Mesodermal cell (in vitro differentiated cells): Measurements from ENCODE around the gene HOTAIR.

Experiments used
- H3K27ac ChIP-seq: 2 replicates; pipeline ENCODE4 v1.7.0; 2013; ENCODE audit warnings: mild to moderate bottlenecking, low read depth, low read length, moderate library complexity; ENCODE audit not compliant: severe bottlenecking
- H3K36me3 ChIP-seq: 2 replicates; pipeline ENCODE4 v1.7.1; 2013; ENCODE audit warnings: mild to moderate bottlenecking, low read length, moderate library complexity; ENCODE audit not compliant: control insufficient read depth, insufficient read depth
- H3K4me1 ChIP-seq: one replicate; pipeline ENCODE4 v1.7.1; 2013; ENCODE audit warnings: mild to moderate bottlenecking, low read length; ENCODE audit not compliant: insufficient read depth, control insufficient read depth, poor library complexity, severe bottlenecking
- H3K4me3 ChIP-seq: 2 replicates; pipeline ENCODE4 v1.7.0; 2013; ENCODE audit warnings: low read length, control low read depth, mild to moderate bottlenecking; ENCODE audit not compliant: insufficient read depth, poor library complexity, severe bottlenecking; ENCODE audit errors: extremely low read depth
- H3K9me3 ChIP-seq: 2 replicates; pipeline ENCODE4 v1.7.1; 2013; ENCODE audit warnings: mild to moderate bottlenecking, low read length, moderate library complexity; ENCODE audit not compliant: control insufficient read depth
- WGBS, 2 experiments: methylation state at CpG; one replicate each; pipeline ENCODE4 v1.1.5; 2013; ENCODE audit warnings: missing lambda C conversion rate in 2 of 2; ENCODE audit not compliant: insufficient coverage in 2 of 2; 5-methylcytosine and 5-hydroxymethylcytosine counted together

Gene HOTAIR

DNA sequence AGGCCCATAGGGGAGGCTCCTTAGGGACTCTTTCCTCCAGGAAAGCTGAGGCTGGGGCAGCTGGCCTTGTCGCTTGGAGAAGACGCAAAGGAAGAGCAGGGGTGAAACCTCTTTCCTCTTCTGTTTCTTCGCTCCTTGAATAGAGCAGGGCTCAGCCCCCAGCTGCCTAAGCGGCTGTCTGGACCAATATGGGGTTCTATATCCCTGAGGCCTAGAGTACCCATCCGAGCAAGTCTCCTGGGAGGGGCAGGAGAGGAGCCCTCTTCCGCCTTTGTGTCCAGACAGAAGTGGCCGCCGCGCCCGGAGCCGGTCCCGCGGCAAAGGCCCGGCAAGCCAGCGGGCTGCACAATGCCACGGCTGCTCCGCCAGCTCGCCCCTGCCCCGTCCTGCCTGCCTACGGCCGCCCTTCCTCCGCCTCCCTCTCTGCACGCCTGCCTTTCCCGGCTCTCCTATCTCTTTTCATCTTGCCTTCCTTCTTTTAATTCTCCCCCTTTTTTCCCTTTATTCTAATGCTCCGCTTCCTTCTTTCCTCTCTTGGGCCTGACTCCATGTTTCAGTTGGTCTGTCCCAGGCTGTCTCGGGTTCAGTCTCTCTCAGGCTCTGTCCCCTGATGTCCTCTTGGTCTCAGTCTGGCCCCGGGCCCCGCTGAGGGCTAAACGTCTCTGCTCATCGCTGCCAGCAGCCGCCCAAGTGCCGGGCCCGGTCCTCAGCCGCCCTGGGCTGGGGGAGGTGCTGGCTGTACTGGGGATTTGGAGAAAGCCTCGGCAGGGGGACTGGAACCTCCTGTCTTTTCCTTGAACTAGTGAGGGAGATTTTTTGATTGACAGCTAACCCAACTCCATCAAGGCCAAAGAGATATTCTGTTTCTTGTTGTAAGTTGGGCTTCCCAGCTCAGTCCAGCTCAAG is 22.7 kb upstream of the HOTAIR start:
- H3K4me3 ChIP-seq: peak overlapping the region; percentile 14

DNA sequence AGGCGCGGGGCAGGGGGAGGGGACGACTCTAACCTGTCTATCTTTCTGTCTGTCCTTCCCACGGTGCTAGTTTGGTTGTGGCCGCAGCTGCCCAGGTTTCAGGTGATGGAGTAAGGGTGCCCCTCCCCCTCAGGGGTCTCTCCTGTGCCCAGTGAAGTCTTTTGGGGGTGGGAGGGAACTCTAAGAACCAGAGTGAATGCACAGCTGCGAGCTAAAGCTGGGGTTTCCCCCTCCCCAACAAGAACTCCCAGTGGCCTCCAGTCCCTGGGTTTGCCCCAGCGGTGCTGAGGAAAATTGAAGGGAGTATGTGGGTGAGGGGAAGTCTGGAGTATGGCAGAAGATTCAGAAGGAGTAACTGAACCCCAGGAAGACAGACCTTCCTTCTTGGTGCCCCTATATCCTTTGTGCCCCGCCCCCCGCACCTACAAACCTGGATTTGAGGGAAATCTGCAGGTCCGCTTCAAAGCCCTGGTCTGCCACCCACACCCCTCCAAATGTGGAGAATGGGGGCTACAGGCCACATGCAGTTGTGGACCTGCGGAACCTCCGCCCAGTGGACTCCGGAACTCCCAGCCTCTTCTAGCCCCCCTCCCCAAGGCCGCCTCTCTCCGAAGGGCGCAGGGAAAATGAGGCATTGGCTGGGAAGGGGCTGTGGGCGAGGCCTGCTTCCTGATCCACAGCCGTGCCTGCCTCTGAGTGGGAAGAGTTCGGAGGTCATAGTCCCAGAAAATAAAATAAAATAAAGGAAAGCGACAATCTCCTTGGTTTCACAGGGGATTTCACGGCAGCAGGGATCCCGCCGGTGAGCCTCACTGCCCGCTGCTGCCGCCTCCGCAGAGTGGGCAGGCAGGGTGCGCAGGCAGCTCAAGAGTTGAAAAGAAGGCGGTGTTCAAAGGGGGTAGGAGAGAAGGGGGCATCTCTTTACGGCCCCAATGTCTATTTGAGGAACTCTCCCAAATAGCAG is 21.8 kb upstream of the HOTAIR start:
- Histone ChIP-seq H3K4me3 (peak overlapping the region; percentile 14), H3K4me1 (peaks cover 6% of the 10 kb centered on the region), H3K27ac (no peak overlapping the region), H3K9me3 (no peaks in the 10 kb centered on the region), H3K36me3 (no peaks in the 10 kb centered on the region)
- WGBS, 2 experiments: 13 to 32% methylated on average over 16 to 20 of the region's 29 CpGs

More for the DNA sequence above, 22.7 kb upstream of the HOTAIR start:
- 8 to 9% methylated on average over 22 to 27 of the region's 35 CpGs for WGBS, 2 experiments
- Histone ChIP-seq H3K36me3 (no peaks in the 10 kb centered on the region), H3K9me3 (no peaks in the 10 kb centered on the region), H3K4me1 (peaks cover 6% of the 10 kb centered on the region), H3K27ac (peak overlapping the region; percentile 29)

DNA sequence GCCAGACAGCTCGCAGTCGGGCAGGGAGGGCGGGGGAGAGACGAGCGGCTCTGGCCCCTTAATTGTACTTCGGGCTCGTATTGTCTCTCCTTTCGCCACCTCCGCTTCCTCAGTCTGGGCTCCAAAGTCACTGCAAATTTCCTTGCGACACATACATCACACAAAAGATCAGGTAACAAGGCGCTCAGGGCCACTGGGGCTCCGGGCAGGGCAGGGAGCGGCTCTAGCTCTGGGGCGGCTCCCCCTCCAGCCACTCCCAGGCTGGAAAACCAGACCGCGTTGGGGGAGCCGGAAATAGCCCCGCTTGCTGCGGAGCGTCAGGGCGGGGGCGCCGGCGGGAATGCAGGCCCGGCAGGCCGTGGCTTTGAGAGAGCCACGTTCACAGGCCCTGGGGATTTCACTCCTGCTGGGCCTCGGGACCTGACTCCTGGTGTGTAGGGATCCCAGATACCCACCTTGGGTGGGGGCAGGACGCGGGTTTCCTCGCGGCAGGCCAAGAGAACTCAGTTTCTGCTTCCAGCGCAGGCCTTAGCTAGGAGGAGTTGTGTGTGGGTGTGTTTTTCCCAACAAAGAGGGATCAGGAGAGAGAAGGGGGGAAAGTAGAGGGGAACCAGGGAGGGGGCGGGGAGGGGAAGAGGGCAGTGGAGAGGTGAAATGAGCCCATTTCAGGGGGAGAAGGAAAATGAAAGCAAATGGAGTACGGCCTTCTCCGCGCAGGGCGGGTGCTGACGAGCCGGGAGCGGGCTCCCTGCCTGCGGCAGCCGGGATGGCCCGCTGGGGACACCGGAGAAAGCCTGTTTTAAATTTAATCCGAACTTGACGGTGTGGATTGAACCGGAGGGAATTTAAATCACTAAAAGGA is 20.9 kb upstream of the HOTAIR start:
- Histone ChIP-seq H3K4me3 (peak overlapping the region; percentile 9), H3K36me3 (no peaks in the 10 kb centered on the region), H3K9me3 (no peaks in the 10 kb centered on the region), H3K4me1 (peaks cover 6% of the 10 kb centered on the region), H3K27ac (no peak overlapping the region)
- 3% methylated on average over 41 to 43 of the region's 48 CpGs for WGBS, 2 experiments

DNA sequence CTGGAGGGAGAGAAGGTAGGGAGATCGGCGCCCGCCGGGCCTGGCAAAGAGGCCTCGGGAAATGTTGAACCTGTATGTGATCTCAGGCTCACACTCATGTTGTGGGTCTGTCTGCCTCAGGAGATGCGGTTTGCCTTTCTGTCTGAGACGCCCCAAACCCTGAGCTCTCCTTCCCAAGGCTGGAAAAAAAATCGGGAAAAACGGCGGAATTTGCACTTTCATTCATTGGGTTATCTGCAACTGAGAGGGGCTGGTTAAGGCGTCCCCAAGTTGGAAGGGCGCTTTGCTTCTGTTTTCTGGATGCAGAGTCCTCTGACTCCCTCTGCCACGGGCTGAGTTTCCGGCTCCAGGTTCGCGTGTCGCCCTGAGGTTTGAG is 20.2 kb upstream of the HOTAIR start:
- Histone ChIP-seq H3K4me1 (peaks cover 6% of the 10 kb centered on the region), H3K27ac (no peak overlapping the region), H3K36me3 (no peaks in the 10 kb centered on the region), H3K9me3 (no peaks in the 10 kb centered on the region), H3K4me3 (peak overlapping the region; percentile 9)
- WGBS, 2 experiments: 1 to 3% methylated on average over 13 to 17 of the region's 17 CpGs

DNA sequence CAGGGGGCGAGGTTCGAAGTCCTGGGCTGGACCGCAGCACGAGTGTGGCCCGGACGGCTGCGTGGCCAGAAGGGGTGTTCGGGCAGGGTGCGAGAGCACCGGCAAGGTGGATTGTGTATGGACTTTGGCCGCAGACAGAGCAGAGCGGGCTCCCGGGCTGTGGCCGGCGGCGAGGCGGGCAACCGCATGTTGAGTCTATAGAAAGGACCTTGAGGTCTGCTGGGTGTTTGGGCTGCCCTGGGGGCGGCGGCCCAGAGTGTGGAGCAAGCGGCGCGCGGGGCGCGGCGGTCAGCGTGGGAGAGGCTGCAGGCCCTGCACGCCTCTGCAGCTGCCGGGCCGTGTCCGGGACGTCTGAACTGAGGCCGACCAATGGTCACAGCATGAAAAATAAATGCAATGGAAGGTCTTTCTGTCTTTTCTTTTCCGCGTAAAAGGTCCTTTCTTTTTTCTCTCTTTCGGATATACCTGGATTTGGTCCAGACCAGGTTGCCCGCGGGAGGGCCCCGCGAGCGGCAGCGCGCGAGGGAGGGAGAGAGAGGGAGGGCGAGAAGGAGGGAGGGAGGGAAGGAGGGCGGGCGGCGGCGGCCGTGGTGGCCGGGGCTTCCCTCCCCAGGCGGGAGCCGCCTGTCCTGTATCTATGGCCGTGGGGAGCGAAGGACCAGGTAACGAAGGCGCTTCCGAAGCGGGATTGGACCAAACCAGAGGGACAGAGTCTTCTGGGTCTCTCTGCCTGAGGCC is 19.7 kb upstream of the HOTAIR start:
- 8 to 11% methylated on average over 31 to 45 of the region's 60 CpGs for WGBS, 2 experiments
- Histone ChIP-seq H3K36me3 (no peaks in the 10 kb centered on the region), H3K9me3 (no peaks in the 10 kb centered on the region), H3K27ac (no peak overlapping the region), H3K4me1 (peaks cover 6% of the 10 kb centered on the region), H3K4me3 (no peak overlapping the region)

DNA sequence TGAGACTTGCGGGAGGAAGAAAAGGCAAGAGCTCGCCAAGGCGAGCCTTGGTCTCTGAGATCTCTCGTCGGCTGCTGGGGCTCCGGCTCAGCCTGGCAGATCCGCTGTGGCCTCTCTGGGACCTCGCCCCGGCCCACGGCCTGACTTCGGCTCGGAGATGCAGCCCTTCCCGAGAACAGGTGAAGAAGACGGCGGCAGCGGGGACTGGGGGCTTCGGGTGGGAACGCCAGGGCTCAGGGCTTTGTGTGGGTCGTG is 19.2 kb upstream of the HOTAIR start:
- Histone ChIP-seq H3K4me3 (no peak overlapping the region), H3K4me1 (peaks cover 9% of the 10 kb centered on the region), H3K36me3 (no peaks in the 10 kb centered on the region), H3K27ac (no peak overlapping the region), H3K9me3 (no peaks in the 10 kb centered on the region)
- WGBS, 2 experiments: 3 to 16% methylated on average over 11 to 17 of the region's 19 CpGs

DNA sequence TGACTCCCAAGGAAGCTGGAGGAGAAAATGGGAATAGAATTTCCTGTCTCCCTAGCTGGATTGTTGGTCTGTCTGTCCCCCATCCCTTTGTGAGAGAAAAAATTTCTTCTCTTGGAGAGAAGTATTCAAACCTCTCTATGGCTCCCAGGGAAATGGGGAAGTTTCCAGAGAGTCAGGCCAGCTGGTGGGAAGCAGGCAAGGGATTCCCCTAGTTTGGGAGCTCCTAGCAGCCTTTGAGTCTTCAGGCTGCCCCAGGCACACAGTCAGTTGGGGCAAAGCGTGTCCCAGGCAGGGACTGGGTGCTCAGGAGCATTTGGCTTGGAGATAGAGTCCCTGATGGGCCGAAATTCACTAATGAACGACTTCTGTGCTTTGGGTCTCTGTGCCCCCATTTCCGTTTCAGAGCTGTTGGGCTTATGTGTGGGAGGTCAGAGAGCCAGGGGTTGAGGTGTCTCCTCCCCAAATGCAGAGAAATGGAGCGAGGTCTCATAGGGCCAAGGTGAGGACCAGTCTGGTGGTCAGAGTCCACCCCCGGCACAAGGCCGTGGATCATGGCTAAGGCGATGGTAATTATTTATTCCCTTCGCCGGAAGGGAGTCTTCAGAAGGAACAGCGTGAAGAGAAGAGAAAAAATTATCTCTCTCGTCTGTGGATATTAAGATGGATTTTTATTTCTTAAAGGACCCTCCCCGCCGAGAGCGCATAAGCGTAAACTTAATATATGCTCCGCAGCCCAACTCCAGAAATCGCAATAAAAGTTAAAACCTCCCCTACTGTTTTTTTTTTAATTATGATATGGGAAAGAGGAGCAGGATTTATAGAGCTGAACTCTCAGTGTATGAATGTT is 18.6 kb upstream of the HOTAIR start:
- H3K27ac ChIP-seq: no peak overlapping the region
- no peaks in the 10 kb centered on the region for H3K36me3 ChIP-seq
- H3K9me3 ChIP-seq: no peaks in the 10 kb centered on the region
- H3K4me1 ChIP-seq: peaks cover 13% of the 10 kb centered on the region
- no peak overlapping the region for H3K4me3 ChIP-seq
- WGBS, 2 experiments: 43 to 54% methylated on average over 7 to 10 of the region's 18 CpGs

DNA sequence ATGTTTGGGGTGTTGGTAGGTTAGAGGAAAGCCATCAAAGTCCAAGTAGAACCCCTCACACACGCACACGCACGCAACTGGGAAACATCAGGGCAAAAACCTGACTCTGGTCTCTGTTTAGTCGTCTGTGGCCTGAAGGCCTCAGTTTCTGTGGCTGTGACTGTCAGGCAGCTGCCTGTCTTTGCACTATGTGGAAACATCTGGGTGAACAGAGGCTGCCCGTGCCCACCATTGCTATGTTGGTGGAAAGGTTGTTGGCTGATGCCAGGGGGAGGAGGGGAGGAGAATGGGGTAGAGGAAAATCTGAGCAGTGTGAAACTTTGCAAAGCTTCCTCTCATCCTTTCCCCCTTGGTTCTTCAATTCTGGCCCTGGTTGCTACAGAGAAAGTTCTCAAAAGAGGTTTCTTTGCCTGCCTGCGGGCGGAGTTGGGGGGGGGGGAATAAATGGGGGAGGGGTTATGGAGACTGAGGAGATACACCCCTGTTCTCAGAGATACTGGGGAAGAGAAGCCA is 17.7 kb upstream of the HOTAIR start:
- WGBS, 2 experiments: 32 to 57% methylated on average over 3 to 5 of the region's 7 CpGs

DNA sequence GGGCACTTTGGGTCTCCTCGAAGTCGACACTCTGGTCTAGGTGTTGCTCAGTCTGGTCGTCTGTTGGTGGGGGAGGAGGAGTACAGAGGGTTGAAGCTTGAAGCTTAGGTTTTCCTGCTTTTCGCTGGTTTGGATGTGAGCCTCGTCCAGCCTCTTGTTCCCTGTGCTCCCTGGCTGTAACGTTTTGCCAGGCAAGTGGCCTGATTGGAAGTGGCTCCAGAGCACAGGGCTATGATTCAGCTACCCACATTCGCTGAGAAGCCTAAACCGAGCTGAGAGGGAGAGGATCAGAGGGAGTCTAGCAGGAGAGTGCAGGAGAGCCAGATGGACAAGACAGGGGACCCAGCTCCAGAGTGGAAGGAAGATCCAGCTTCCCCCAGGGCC is 16.3 kb upstream of the HOTAIR start:
- no peaks in the 10 kb centered on the region for H3K9me3 ChIP-seq
- 9 to 10% methylated on average over 8 of the region's 8 CpGs for WGBS, 2 experiments
- no peak overlapping the region for H3K27ac ChIP-seq
- H3K4me1 ChIP-seq: peaks cover 11% of the 10 kb centered on the region
- no peak overlapping the region for H3K4me3 ChIP-seq
- no peaks in the 10 kb centered on the region for H3K36me3 ChIP-seq

More for the DNA sequence above, 17.7 kb upstream of the HOTAIR start:
- Histone ChIP-seq H3K4me3 (no peak overlapping the region), H3K4me1 (peaks cover 13% of the 10 kb centered on the region), H3K9me3 (no peaks in the 10 kb centered on the region), H3K27ac (no peak overlapping the region), H3K36me3 (no peaks in the 10 kb centered on the region)
